Right lobe of liver (tissue), 6 donors: ENCODE measurements around the gene NCK2. TPM values are rescaled to one million over a fixed set of nuclear protein-coding genes. Genes with fewer than 3 reads are reported as not detected.

Source experiments
- ATAC-seq, 4 donors: fragments of 200-7000 bp; cut with Tn5 transposase; one replicate each; pipeline ENCODE4 v1.9.1; 2020; ENCODE audit warnings: mild to moderate bottlenecking in 4 of 4, moderate library complexity in 4 of 4
- DNase-seq, 3 donors: peaks; one replicate each; pipeline ENCODE4 v3.0.0-alpha.2; 2020
- H3K27ac ChIP-seq, 3 donors: fragments of 200-600 bp; one replicate each; pipeline ENCODE4 v1.8.0; 2022
- H3K27me3 ChIP-seq, 2 donors: fragments of 200-600 bp; one replicate each; pipeline ENCODE4 v1.8.0; 2022
- H3K36me3 ChIP-seq, 4 donors: fragments of 200-600 bp; sonication (generic) in 1 of 4; one replicate each; pipeline versions ENCODE4 v1.5.1 to v1.8.0; 2017 to 2022; ENCODE audit warnings: control low read depth in 1 of 4
- H3K4me1 ChIP-seq, 4 donors: fragments of 200-600 bp; sonication (generic) in 1 of 4; one replicate each; pipeline versions ENCODE4 v1.5.1 to v1.8.0; 2017 to 2022; ENCODE audit warnings: control low read depth in 1 of 4
- H3K4me3 ChIP-seq, 3 donors: fragments of 200-600 bp; one replicate each; pipeline ENCODE4 v1.8.0; 2022
- H3K9me3 ChIP-seq, 4 donors: fragments of 200-600 bp; sonication (generic) in 1 of 4; one replicate each; pipeline versions ENCODE4 v1.5.1 to v1.8.0; 2017 to 2022; ENCODE audit warnings: control low read depth in 1 of 4
- POLR2A ChIP-seq: fragments of 450-650 bp; IDR thresholded peaks from one replicate; pipeline ENCODE4 v1.6.1; 2017; ENCODE audit warnings: antibody characterized with exemption, mild to moderate bottlenecking
- WGBS: methylation state at CpG from one replicate; pipeline ENCODE4 v1.1.6; 2018; ENCODE audit warnings: low coverage, low lambda C conversion rate; ENCODE audit not compliant: insufficient coverage; ENCODE audit errors: missing lambda C conversion rate; 5-methylcytosine and 5-hydroxymethylcytosine counted together
- intact Hi-C, 2 donors: fragments of 100-400 bp; cut with DNase I; formaldehyde crosslinking; loops; one replicate each; pipeline versions ENCODE4 v1.11.2 to v1.14.1; 2022
- total RNA-seq, 6 experiments: library from RNA; depleted of rRNA in 2 of 6; stranded (reverse); fragments of >200 nt in 2 of 6; fragmentation: NEBNext Ultra II Directional in 3 of 6; extraction: Animal tissue kit (Norgen Biotek cat#: 25700) in 3 of 6; gene quantifications; one replicate each; pipeline versions ENCODE4 v1.1.0 to v1.2.4, GENCODE V29; 2016 to 2023
- TF ChIP-seq, protein P1 (sequence below), 4 donors: fragments of 200-600 bp in 3 of 4; fragments of 450-650 bp in 1 of 4; IDR thresholded peaks; one replicate each; pipeline versions ENCODE4 v1.5.1 to v1.8.0; 2016 to 2022; ENCODE audit warnings: antibody characterized with exemption in 4 of 4, mild to moderate bottlenecking in 2 of 4
- donor health status: DM: no; HTN: yes; CAD: no.
- donor health status: DM: no; HTN: no; CAD: no.
- donor health status: DM: no; HTN: no; CAD: no.
- donor health status: DM: no; HTN: yes; CAD: no.
- donor health status: DM: no; HTN: yes; CAD: no.

NCK2 gene
- total RNA-seq, 6 experiments from 2014 or later = 4.8 to 11.7 (median 7.1) TPM

- DNase-seq = no peak
- no peaks in the 10 kb centered on the region for H3K27me3 ChIP-seq
- 85% methylated on average over 3 of the region's 4 CpGs for WGBS
- no peak overlapping the region for H3K4me3 ChIP-seq
- TF ChIP-seq POLR2A = no peak
- TF ChIP-seq, protein P1, sequence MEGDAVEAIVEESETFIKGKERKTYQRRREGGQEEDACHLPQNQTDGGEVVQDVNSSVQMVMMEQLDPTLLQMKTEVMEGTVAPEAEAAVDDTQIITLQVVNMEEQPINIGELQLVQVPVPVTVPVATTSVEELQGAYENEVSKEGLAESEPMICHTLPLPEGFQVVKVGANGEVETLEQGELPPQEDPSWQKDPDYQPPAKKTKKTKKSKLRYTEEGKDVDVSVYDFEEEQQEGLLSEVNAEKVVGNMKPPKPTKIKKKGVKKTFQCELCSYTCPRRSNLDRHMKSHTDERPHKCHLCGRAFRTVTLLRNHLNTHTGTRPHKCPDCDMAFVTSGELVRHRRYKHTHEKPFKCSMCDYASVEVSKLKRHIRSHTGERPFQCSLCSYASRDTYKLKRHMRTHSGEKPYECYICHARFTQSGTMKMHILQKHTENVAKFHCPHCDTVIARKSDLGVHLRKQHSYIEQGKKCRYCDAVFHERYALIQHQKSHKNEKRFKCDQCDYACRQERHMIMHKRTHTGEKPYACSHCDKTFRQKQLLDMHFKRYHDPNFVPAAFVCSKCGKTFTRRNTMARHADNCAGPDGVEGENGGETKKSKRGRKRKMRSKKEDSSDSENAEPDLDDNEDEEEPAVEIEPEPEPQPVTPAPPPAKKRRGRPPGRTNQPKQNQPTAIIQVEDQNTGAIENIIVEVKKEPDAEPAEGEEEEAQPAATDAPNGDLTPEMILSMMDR (IDR thresholded peaks at IDR 0.05) = no peak
- no peak overlapping the region for H3K27ac ChIP-seq
- ATAC-seq = no peak
- H3K9me3 ChIP-seq = no peaks in the 10 kb centered on the region
- intact Hi-C loops = no loop called here
- H3K4me1 ChIP-seq = no peaks in the 10 kb centered on the region
- no peaks in the 10 kb centered on the region for H3K36me3 ChIP-seq
These were observed 59.1 kb downstream of the NCK2 start for GRCh38 chr2:105803773-105804172.

DNA sequence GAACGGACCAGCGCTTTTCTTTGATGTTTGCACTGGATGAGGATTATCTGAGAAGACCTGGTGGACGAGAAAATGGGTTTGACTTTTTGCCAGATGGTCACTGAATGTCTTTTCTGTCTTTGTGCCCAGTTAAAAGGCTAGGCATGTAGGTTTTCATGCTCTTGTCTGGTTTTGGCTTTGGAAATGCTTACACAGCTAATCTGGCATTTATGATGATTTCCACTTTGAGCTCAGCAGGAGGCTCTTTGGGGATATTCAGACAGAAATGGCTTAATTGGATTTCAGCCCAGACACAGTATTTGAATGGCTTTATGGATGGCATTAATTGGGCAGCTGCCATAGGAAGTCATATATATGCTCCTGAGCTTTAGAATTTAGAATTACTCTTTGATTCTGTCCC lies 59.6 kb downstream of the NCK2 start:
- DNase-seq (no peak), ATAC-seq (no peak)
- Histone ChIP-seq H3K4me1 (no peaks in the 10 kb centered on the region), H3K27me3 (no peaks in the 10 kb centered on the region), H3K4me3 (no peak overlapping the region), H3K36me3 (no peaks in the 10 kb centered on the region), H3K9me3 (no peaks in the 10 kb centered on the region), H3K27ac (no peak overlapping the region)
- TF ChIP-seq, protein P1 (IDR thresholded peaks at IDR 0.05) = no peak
- no peak for TF ChIP-seq POLR2A
- WGBS = 27% methylated on average over 1 of the region's 3 CpGs
- intact Hi-C loops = no loop called here

GRCh38 chr2:105806996-105807395 lies 62.3 kb downstream of the NCK2 start:
- Histone ChIP-seq H3K27ac (no peak overlapping the region), H3K4me3 (no peak overlapping the region), H3K27me3 (no peaks in the 10 kb centered on the region), H3K36me3 (no peaks in the 10 kb centered on the region), H3K9me3 (no peaks in the 10 kb centered on the region), H3K4me1 (no peaks in the 10 kb centered on the region)
- no peak for TF ChIP-seq POLR2A
- TF ChIP-seq, protein P1 (IDR thresholded peaks at IDR 0.05) = no peak
- intact Hi-C loops = no loop called here
- no peak for DNase-seq
- 81% methylated on average over 8 of the region's 8 CpGs for WGBS
- no peak for ATAC-seq

- Histone ChIP-seq H3K9me3 (no peaks in the 10 kb centered on the region), H3K4me3 (no peak overlapping the region), H3K36me3 (no peaks in the 10 kb centered on the region), H3K27me3 (no peaks in the 10 kb centered on the region), H3K4me1 (no peaks in the 10 kb centered on the region), H3K27ac (no peak overlapping the region)
- DNase-seq = no peak
- 89% methylated on average over 8 of the region's 8 CpGs for WGBS
- intact Hi-C loops = no loop called here
- ATAC-seq = no peak
- TF ChIP-seq POLR2A = no peak
- TF ChIP-seq, protein P1 (IDR thresholded peaks at IDR 0.05) = no peak
These were observed 63.8 kb downstream of the NCK2 start for GRCh38 chr2:105808423-105809096.
